Fibroblast of villous mesenchyme (primary cell): ENCODE results near the gene MED15. TPM values are rescaled to one million over a fixed set of nuclear protein-coding genes. Genes with fewer than 3 reads are reported as not detected.

Experiments used
- DNase-seq: peaks from one replicate; pipeline ENCODE4 v3.0.0-alpha.2; 2010; ENCODE audit warnings: low read depth
- H3K4me3 ChIP-seq: 2 replicates; pipeline ENCODE4 v1.5.1; 2011; ENCODE audit warnings: low read depth, mild to moderate bottlenecking, low read length
- total RNA-seq: library from RNA; depleted of rRNA; stranded (reverse); fragments of >200 nt; gene quantifications from 2 replicates; pipeline ENCODE4 v1.2.3, GENCODE V29; 2012
- TF ChIP-seq, protein P1 (sequence below): IDR thresholded peaks from 2 replicates; pipeline ENCODE4 v1.5.1; 2012; ENCODE audit warnings: low read depth, mild to moderate bottlenecking, low read length; ENCODE audit not compliant: insufficient read depth

Gene MED15
- total RNA-seq, 1 donor: 51.0 TPM

DNA sequence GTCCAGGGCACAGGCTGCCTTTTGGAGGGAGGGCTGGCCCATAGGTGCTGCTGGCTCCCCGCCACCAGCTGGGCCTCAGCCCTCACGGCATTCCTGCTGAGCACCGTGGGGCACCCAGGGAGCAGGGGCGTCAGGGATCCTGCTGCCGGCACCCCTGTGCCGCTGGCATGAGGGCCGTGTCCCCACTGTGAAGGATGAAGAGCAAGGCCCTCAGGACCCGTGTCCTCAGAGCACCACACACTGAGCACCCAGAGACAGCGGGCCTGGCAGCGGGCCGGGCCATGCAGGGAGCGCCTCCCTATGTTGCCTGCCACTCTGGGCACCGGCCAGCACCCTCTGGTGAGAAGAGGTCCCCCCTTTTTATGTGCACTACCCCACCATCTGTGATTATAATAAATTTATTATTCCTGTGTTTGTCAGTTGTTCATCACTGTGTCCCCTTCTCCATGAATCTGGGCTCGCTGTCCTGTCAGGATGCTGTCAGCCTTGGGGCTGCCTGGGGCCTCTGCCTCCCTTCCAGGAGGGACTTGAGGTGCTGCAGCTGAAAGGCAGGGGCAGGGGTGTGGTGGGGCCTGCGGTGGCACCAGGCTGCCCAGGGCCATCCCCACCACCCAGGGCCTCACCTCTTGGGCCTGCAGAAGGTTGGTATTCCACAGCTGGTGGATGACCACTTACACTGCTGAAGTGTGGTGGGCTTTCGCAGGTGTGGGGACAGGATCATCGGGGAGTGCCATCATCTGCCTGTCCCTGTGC is 80.0 kb downstream of the MED15 start:
- TF ChIP-seq, protein P1, sequence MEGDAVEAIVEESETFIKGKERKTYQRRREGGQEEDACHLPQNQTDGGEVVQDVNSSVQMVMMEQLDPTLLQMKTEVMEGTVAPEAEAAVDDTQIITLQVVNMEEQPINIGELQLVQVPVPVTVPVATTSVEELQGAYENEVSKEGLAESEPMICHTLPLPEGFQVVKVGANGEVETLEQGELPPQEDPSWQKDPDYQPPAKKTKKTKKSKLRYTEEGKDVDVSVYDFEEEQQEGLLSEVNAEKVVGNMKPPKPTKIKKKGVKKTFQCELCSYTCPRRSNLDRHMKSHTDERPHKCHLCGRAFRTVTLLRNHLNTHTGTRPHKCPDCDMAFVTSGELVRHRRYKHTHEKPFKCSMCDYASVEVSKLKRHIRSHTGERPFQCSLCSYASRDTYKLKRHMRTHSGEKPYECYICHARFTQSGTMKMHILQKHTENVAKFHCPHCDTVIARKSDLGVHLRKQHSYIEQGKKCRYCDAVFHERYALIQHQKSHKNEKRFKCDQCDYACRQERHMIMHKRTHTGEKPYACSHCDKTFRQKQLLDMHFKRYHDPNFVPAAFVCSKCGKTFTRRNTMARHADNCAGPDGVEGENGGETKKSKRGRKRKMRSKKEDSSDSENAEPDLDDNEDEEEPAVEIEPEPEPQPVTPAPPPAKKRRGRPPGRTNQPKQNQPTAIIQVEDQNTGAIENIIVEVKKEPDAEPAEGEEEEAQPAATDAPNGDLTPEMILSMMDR: no peak
- H3K4me3 ChIP-seq: no peak overlapping the region
- no peak for DNase-seq

- no peak for DNase-seq
- TF ChIP-seq, protein P1: no peak
- H3K4me3 ChIP-seq: no peak overlapping the region
Measured at GRCh38 chr22:20588092-20588842, 80.9 kb downstream of the MED15 start.

DNA sequence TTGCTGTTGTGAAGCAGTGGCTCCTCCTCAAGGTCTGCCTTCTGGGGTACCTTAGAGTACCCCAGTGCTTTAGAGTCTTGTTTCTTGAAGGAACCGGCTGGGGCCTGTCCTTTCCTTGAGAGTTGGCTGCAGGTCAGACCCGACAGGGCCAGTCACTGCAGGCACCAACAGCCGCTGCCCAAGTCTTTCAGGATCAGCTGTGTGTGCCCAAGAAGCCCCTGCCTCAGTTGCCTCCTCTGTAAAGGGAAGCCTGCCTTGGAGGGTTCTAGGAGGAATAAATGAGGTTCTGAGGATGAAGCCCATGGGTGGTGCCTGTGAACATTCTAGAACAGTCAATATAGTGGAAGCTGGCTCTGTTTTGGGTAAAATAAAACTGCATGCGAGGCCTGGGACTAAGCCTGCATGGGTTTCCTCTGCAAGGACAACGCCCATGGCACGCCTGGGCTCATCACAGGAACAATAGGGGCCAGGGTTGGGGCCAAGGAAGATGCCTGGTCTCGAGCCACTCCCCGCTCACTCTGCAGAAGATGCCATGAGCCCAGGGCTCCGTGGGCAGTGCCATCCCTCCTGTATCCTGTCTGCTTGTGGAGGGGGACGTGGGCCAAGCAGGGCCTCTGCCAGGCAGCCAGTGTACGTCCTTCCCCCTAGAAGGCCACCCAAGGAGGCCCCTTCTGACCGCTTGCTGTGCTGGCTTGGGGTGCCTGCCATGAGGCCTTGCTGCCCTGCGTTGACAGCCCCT is 81.6 kb downstream of the MED15 start:
- no peak overlapping the region for H3K4me3 ChIP-seq
- DNase-seq: no peak

GRCh38 chr22:20589614-20590476 is 82.4 kb downstream of the MED15 start:
- TF ChIP-seq, protein P1: no peak
- no peak overlapping the region for H3K4me3 ChIP-seq
- no peak for DNase-seq

More for the DNA sequence above, 81.6 kb downstream of the MED15 start:
- TF ChIP-seq, protein P1: no peak

GRCh38 chr22:20590477-20591294 is 83.3 kb downstream of the MED15 start:
- TF ChIP-seq, protein P1: no peak
- no peak overlapping the region for H3K4me3 ChIP-seq
- no peak for DNase-seq
